HG02884 (cell line): Measurements from ENCODE around the gene NTM.

ENCODE experiments used
- ATAC-seq: cut with Tn5 transposase; IDR thresholded peaks from one replicate; pipeline ENCODE4 v1.9.1; 2021; ENCODE audit warnings: mild to moderate bottlenecking, moderate library complexity; ENCODE audit not compliant: unreplicated experiment

The NTM gene

GRCh38 chr11:131592152-131592551 is 221.7 kb downstream of the NTM start:
- ATAC-seq = no peak

GRCh38 chr11:131592734-131593133 is 222.3 kb downstream of the NTM start:
- ATAC-seq = no peak

GRCh38 chr11:131593301-131593700 is 222.9 kb downstream of the NTM start:
- no peak for ATAC-seq

- ATAC-seq = no peak
Observed at GRCh38 chr11:131595797-131596196, 225.4 kb downstream of the NTM start.

- ATAC-seq = no peak
Observed at GRCh38 chr11:131597890-131598289, 227.5 kb downstream of the NTM start.

- ATAC-seq = no peak
Observed at GRCh38 chr11:131598305-131598704, 227.9 kb downstream of the NTM start.

- ATAC-seq = no peak
Observed at GRCh38 chr11:131599285-131599684, 228.9 kb downstream of the NTM start.

- no peak for ATAC-seq
Observed at GRCh38 chr11:131600628-131601027, 230.2 kb downstream of the NTM start.

GRCh38 chr11:131601586-131601985 is 231.2 kb downstream of the NTM start:
- no peak for ATAC-seq

- no peak for ATAC-seq
Observed at GRCh38 chr11:131602431-131602830, 232.0 kb downstream of the NTM start.

GRCh38 chr11:131606811-131607335 is 236.5 kb downstream of the NTM start:
- no peak for ATAC-seq

- no peak for ATAC-seq
Observed at GRCh38 chr11:131609337-131609736, 238.9 kb downstream of the NTM start.

- ATAC-seq = no peak
Observed at GRCh38 chr11:131609921-131610320, 239.5 kb downstream of the NTM start.

GRCh38 chr11:131611322-131611721 is 240.9 kb downstream of the NTM start:
- no peak for ATAC-seq

- no peak for ATAC-seq
Observed at GRCh38 chr11:131612533-131612932, 242.1 kb downstream of the NTM start.

GRCh38 chr11:131614631-131615030 is 244.2 kb downstream of the NTM start:
- ATAC-seq = no peak

- no peak for ATAC-seq
Observed at GRCh38 chr11:131615611-131616010, 245.2 kb downstream of the NTM start.

GRCh38 chr11:131616481-131617140 is 246.2 kb downstream of the NTM start:
- ATAC-seq = no peak

- ATAC-seq = no peak
Observed at GRCh38 chr11:131618201-131618600, 247.8 kb downstream of the NTM start.

GRCh38 chr11:131622193-131622592 is 251.8 kb downstream of the NTM start:
- ATAC-seq = no peak

- ATAC-seq = no peak
Observed at GRCh38 chr11:131624531-131624930, 254.1 kb downstream of the NTM start.

- no peak for ATAC-seq
Observed at GRCh38 chr11:131626788-131627187, 256.4 kb downstream of the NTM start.

GRCh38 chr11:131628739-131629138 is 258.3 kb downstream of the NTM start:
- no peak for ATAC-seq
